Prostate gland (tissue), 2 donors: Measurements from ENCODE around the gene AKAP13.

Experiments
- POLR2A ChIP-seq: fragments of 450-650 bp; IDR thresholded peaks from one replicate; pipeline ENCODE4 v1.6.1; 2016; ENCODE audit warnings: antibody characterized with exemption, mild to moderate bottlenecking
- POLR2AphosphoS5 ChIP-seq: sonication (generic); formaldehyde crosslinking; IDR thresholded peaks from one replicate; pipeline ENCODE4 v1.6.1; 2017; ENCODE audit warnings: antibody characterized with exemption
- TF ChIP-seq, protein P1 (sequence below), 4 experiments: fragments of 200-600 bp in 2 of 4; fragments of 450-650 bp in 2 of 4; sonication (generic) in 2 of 4; IDR thresholded peaks; 1 replicate in 3 of 4; 2 replicates in 1 of 4; pipeline ENCODE4 v1.5.1; 2016 to 2019; ENCODE audit warnings: antibody characterized with exemption in 4 of 4, mild to moderate bottlenecking in 2 of 4, moderate library complexity in 2 of 4

DNA sequence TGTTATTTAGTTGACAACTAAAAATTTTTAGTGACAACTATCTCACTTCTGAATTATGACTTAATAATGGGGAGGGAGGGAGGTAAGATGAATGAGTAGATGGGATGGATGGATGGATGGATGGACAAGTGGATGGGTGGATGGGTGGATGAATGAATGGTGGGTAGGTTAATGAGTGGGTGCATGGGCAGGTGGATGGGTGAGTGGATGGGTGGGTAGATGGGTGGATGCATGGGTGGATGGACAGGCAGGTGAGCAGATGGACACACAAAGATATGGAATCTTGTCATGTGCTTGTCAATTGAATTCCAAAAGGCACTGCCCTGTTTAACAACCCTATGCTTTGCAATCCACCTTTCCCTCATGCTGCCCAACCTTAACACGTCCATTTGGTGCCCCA lies 372.9 kb downstream of the AKAP13 start:
- TF ChIP-seq, protein P1, sequence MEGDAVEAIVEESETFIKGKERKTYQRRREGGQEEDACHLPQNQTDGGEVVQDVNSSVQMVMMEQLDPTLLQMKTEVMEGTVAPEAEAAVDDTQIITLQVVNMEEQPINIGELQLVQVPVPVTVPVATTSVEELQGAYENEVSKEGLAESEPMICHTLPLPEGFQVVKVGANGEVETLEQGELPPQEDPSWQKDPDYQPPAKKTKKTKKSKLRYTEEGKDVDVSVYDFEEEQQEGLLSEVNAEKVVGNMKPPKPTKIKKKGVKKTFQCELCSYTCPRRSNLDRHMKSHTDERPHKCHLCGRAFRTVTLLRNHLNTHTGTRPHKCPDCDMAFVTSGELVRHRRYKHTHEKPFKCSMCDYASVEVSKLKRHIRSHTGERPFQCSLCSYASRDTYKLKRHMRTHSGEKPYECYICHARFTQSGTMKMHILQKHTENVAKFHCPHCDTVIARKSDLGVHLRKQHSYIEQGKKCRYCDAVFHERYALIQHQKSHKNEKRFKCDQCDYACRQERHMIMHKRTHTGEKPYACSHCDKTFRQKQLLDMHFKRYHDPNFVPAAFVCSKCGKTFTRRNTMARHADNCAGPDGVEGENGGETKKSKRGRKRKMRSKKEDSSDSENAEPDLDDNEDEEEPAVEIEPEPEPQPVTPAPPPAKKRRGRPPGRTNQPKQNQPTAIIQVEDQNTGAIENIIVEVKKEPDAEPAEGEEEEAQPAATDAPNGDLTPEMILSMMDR (IDR thresholded peaks at IDR 0.05) = no peak
- TF ChIP-seq POLR2A (no peak), POLR2AphosphoS5 (no peak)
